SK-N-SH (cell line): ENCODE results near the gene FTO. TPM values are rescaled to one million over a fixed set of nuclear protein-coding genes. Genes with fewer than 3 reads are reported as not detected.

Experiments used
- CTCF ChIA-PET: fragments of 300-600, 350-600 bp; formaldehyde crosslinking; extraction: SDS; loops from one replicate; lab custom pipeline; 2021; lab: Yijun Ruan, JAX
- POLR2A ChIA-PET: fragments of 350-600 bp; sonication (Branson Sonifier 250); formaldehyde crosslinking; extraction: SDS; loops from one replicate; lab custom pipeline; 2020; ENCODE audit warnings: antibody characterized with exemption, inconsistent platforms; lab: Yijun Ruan, JAX
- DNase-seq: peaks from one replicate; pipeline ENCODE4 v3.0.0; 2012
- H2AFZ ChIP-seq: fragments of 200-600 bp; sonication (generic); 2 replicates; pipeline ENCODE4 v1.8.1; 2016; ENCODE audit warnings: antibody characterized with exemption, mild to moderate bottlenecking, low read depth
- H3F3A ChIP-seq: fragments of 200-600 bp; sonication (generic); replicated peaks from 2 replicates; pipeline ENCODE3; 2016; ENCODE audit warnings: antibody characterized with exemption, mild to moderate bottlenecking; ENCODE audit not compliant: insufficient read depth
- H3K27ac ChIP-seq, 2 experiments: fragments of 200-500 bp in 1 of 2; fragments of 200-600 bp in 1 of 2; sonication (Bioruptor generic) in 1 of 2; sonication (generic), shearing (Covaris generic) in 1 of 2; 2 replicates each; pipeline versions ENCODE4 v1.5.1 to v1.6.1; 2014 to 2016; ENCODE audit warnings: low read depth in 2 of 2, inconsistent platforms in 1 of 2, low read length in 1 of 2, mild to moderate bottlenecking in 1 of 2, mixed read lengths in 1 of 2
- H3K27me3 ChIP-seq: fragments of 200-600 bp; sonication (generic), shearing (Covaris generic); 2 replicates; pipeline ENCODE4 v1.6.1; 2016; ENCODE audit warnings: mixed run types; ENCODE audit not compliant: insufficient read depth
- H3K36me3 ChIP-seq, 2 experiments: fragments of 200-500 bp in 1 of 2; fragments of 200-600 bp in 1 of 2; sonication (Bioruptor generic) in 1 of 2; sonication (generic) in 1 of 2; replicated peaks in 1 of 2; 2 replicates each; pipeline versions ENCODE3 to v1.5.1; 2014 to 2016; ENCODE audit warnings: low read length in 1 of 2, mild to moderate bottlenecking in 1 of 2; ENCODE audit not compliant: insufficient read depth in 2 of 2, control insufficient read depth in 1 of 2
- H3K4me1 ChIP-seq, 2 experiments: fragments of 200-500 bp in 1 of 2; fragments of 200-600 bp in 1 of 2; sonication (Bioruptor generic) in 1 of 2; sonication (generic), shearing (Covaris generic) in 1 of 2; 2 replicates each; pipeline versions ENCODE4 v1.5.1 to v1.6.1; 2014 to 2016; ENCODE audit warnings: low read depth in 1 of 2, low read length in 1 of 2, mixed run types in 1 of 2; ENCODE audit not compliant: insufficient read depth in 2 of 2, control insufficient read depth in 1 of 2
- H3K4me2 ChIP-seq: fragments of 200-600 bp; sonication (generic), shearing (Covaris generic); 2 replicates; pipeline ENCODE4 v1.6.1; 2017; ENCODE audit warnings: mixed run types
- H3K4me3 ChIP-seq, 2 experiments: fragments of 200-500 bp in 1 of 2; fragments of 200-600 bp in 1 of 2; sonication (Bioruptor generic) in 1 of 2; sonication (generic), shearing (Covaris generic) in 1 of 2; 2 replicates each; pipeline versions ENCODE4 v1.5.1 to v1.8.1; 2014 to 2016; ENCODE audit warnings: low read depth in 2 of 2, inconsistent platforms in 1 of 2, low read length in 1 of 2, mild to moderate bottlenecking in 1 of 2, mixed read lengths in 1 of 2, moderate library complexity in 1 of 2
- H3K79me2 ChIP-seq: fragments of 200-600 bp; sonication (generic); 2 replicates; pipeline ENCODE4 v1.8.1; 2017; ENCODE audit warnings: mild to moderate bottlenecking; ENCODE audit not compliant: insufficient read depth
- H3K9ac ChIP-seq: fragments of 200-600 bp; sonication (generic); 2 replicates; pipeline ENCODE4 v1.6.1; 2017; ENCODE audit warnings: mixed run types
- H3K9me2 ChIP-seq: fragments of 200-600 bp; sonication (generic); 2 replicates; pipeline ENCODE4 v1.6.1; 2017; ENCODE audit warnings: mixed run types
- H3K9me3 ChIP-seq: fragments of 200-600 bp; sonication (generic); 2 replicates; pipeline ENCODE4 v1.6.1; 2017; ENCODE audit warnings: mixed run types, mild to moderate bottlenecking, moderate library complexity
- H4K20me1 ChIP-seq: fragments of 200-600 bp; sonication (generic); 2 replicates; pipeline ENCODE4 v1.6.1; 2017; ENCODE audit warnings: mild to moderate bottlenecking, mixed run types; ENCODE audit not compliant: insufficient read depth
- CHD2 ChIP-seq: fragments of 150-350 bp; IDR thresholded peaks from 2 replicates; pipeline ENCODE4 v1.6.1; 2018; ENCODE audit warnings: low read length; ENCODE audit not compliant: partially characterized antibody
- ELF1 ChIP-seq: IDR thresholded peaks from 2 replicates; pipeline ENCODE4 v1.4.0; 2012
- EZH2phosphoT487 ChIP-seq: fragments of 200-600 bp; sonication (generic); IDR thresholded peaks from 2 replicates; pipeline ENCODE4 v1.6.1; 2017; ENCODE audit warnings: low read depth, mixed run types, mild to moderate bottlenecking, antibody characterized with exemption, moderate library complexity, borderline replicate concordance
- FOSL2 ChIP-seq: IDR thresholded peaks from 2 replicates; pipeline ENCODE4 v1.4.0; 2012; ENCODE audit warnings: low read depth, mild to moderate bottlenecking, moderate library complexity, borderline replicate concordance
- FOXJ3 ChIP-seq: sonication (generic); formaldehyde crosslinking; IDR thresholded peaks from 2 replicates; pipeline ENCODE4 v1.5.1; 2020; ENCODE audit warnings: mild to moderate bottlenecking, missing genetic modification reagents
- FOXM1 ChIP-seq: IDR thresholded peaks from 2 replicates; pipeline ENCODE4 v1.4.0; 2012; ENCODE audit warnings: low read depth, mild to moderate bottlenecking
- GABPA ChIP-seq: IDR thresholded peaks from 2 replicates; pipeline ENCODE4 v1.4.0; 2012; ENCODE audit warnings: low read depth, mild to moderate bottlenecking
- MAX ChIP-seq: IDR thresholded peaks from 2 replicates; pipeline ENCODE4 v1.4.0; 2012; ENCODE audit warnings: low read depth
- NRF1 ChIP-seq: IDR thresholded peaks from 2 replicates; pipeline ENCODE4 v1.6.1; 2012; ENCODE audit warnings: low read depth, mild to moderate bottlenecking, low read length
- PBX3 ChIP-seq: IDR thresholded peaks from 2 replicates; pipeline ENCODE4; 2012
- POLR2AphosphoS5 ChIP-seq: IDR thresholded peaks from 2 replicates; pipeline ENCODE4 v1.6.1; 2012; ENCODE audit warnings: low read depth, low read length
- RAD21 ChIP-seq: IDR thresholded peaks from 2 replicates; pipeline ENCODE4 v1.6.1; 2012; ENCODE audit warnings: mild to moderate bottlenecking, low read length
- RCOR1 ChIP-seq: fragments of 150-350 bp; IDR thresholded peaks from 2 replicates; pipeline ENCODE4 v1.6.1; 2017; ENCODE audit warnings: antibody characterized with exemption, low read length
- TAF1 ChIP-seq: IDR thresholded peaks from 2 replicates; pipeline ENCODE4 v1.6.1; 2012; ENCODE audit warnings: low read depth, mild to moderate bottlenecking, low read length, moderate library complexity, borderline replicate concordance
- TCF12 ChIP-seq: IDR thresholded peaks from 2 replicates; pipeline ENCODE4 v1.4.0; 2012
- TEAD4 ChIP-seq: IDR thresholded peaks from 2 replicates; pipeline ENCODE4 v1.4.0; 2012; ENCODE audit warnings: mild to moderate bottlenecking, borderline replicate concordance; ENCODE audit not compliant: insufficient read depth
- USF1 ChIP-seq: IDR thresholded peaks from 2 replicates; pipeline ENCODE4 v1.4.0; 2012; ENCODE audit warnings: low read depth, borderline replicate concordance
- USF2 ChIP-seq: fragments of 150-350 bp; IDR thresholded peaks from 2 replicates; pipeline ENCODE4 v1.6.1; 2017; ENCODE audit warnings: antibody characterized with exemption, low read length, low read depth, borderline replicate concordance
- WGBS: methylation state at CpG from one replicate; pipeline ENCODE4 v1.1.6; 2017; ENCODE audit warnings: low lambda C conversion rate; 5-methylcytosine and 5-hydroxymethylcytosine counted together
- polyA plus RNA-seq, 3 experiments: library from polyadenylated mRNA; depleted of rRNA; stranded (reverse); fragments of >200 nt; gene quantifications; 2 replicates each; pipeline ENCODE4 v1.2.3, GENCODE V29; 2012

Gene FTO
- polyA plus RNA-seq, 1 of the 3 experiments (the other 2 are of a cell fraction), result 41.2 TPM

- no peak for TF ChIP-seq TAF1
Measured at GRCh38 chr16:54156349-54156748, 452.4 kb downstream of the FTO start (continued).

GRCh38 chr16:54158986-54159385 is 455.0 kb downstream of the FTO start:
- CTCF ChIA-PET, result no interaction called here
- H3K27ac ChIP-seq, result no peak overlapping the region
- H3K9ac ChIP-seq, result no peak overlapping the region
- H3K4me2 ChIP-seq, result no peak overlapping the region
- no peaks in the 10 kb centered on the region for H3K9me2 ChIP-seq
- H3K36me3 ChIP-seq, result no peaks in the 10 kb centered on the region
- no peak overlapping the region for H2AFZ ChIP-seq
- no peak for TF ChIP-seq NRF1
- TF ChIP-seq TCF12, result no peak
- no peak for TF ChIP-seq POLR2AphosphoS5
- TF ChIP-seq PBX3, result no peak
- no peak for TF ChIP-seq TAF1
- no peak for TF ChIP-seq FOXJ3 (CRISPR knock-in tag)
- TF ChIP-seq RAD21, result no peak
- TF ChIP-seq CHD2, result no peak
- TF ChIP-seq USF1, result no peak
- no peak for TF ChIP-seq TEAD4
- no peak for TF ChIP-seq FOSL2
- TF ChIP-seq MAX, result no peak
- TF ChIP-seq USF2, result no peak
- TF ChIP-seq GABPA, result no peak
- no peak for TF ChIP-seq ELF1
- no peak for TF ChIP-seq RCOR1
- no peak for TF ChIP-seq FOXM1
- no peak for TF ChIP-seq EZH2phosphoT487
- no peaks in the 10 kb centered on the region for H3K4me1 ChIP-seq
- no peaks in the 10 kb centered on the region for H3K27me3 ChIP-seq
- H3K9me3 ChIP-seq, result no peaks in the 10 kb centered on the region
- H4K20me1 ChIP-seq, result no peaks in the 10 kb centered on the region
- WGBS, result 61% methylated on average over 4 of the region's 4 CpGs
- POLR2A ChIA-PET, result no interaction called here
- H3K79me2 ChIP-seq, result no peaks in the 10 kb centered on the region
- H3K4me3 ChIP-seq, result no peak overlapping the region
- no peak for DNase-seq
- no peaks in the 10 kb centered on the region for H3F3A ChIP-seq
